Panc1 (cell line): Measurements from ENCODE around the gene TTC16.

ENCODE experiments used
- CTCF ChIP-seq: fragments of 450-650 bp; IDR thresholded peaks from 2 replicates; pipeline ENCODE4 v1.5.1; 2017; ENCODE audit warnings: mild to moderate bottlenecking
- POLR2AphosphoS5 ChIP-seq: IDR thresholded peaks from 2 replicates; pipeline ENCODE4 v1.6.1; 2012; ENCODE audit warnings: mild to moderate bottlenecking, low read depth, low read length, moderate library complexity
- REST ChIP-seq, 2 experiments: IDR thresholded peaks; 2 replicates each; pipeline ENCODE4 v1.6.1; 2011 to 2012; ENCODE audit warnings: low read depth in 2 of 2, control low read depth in 1 of 2, low read length in 1 of 2, mild to moderate bottlenecking in 1 of 2, moderate library complexity in 1 of 2; ENCODE audit not compliant: insufficient read depth in 1 of 2
- SIN3A ChIP-seq: IDR thresholded peaks from 2 replicates; pipeline ENCODE4 v1.6.1; 2012; ENCODE audit warnings: low read depth, mild to moderate bottlenecking, low read length, moderate library complexity, borderline replicate concordance; ENCODE audit not compliant: insufficient read depth
- TCF7L2 ChIP-seq: IDR thresholded peaks from 2 replicates; pipeline ENCODE4 v1.6.1; 2011; ENCODE audit warnings: mild to moderate bottlenecking, low read depth, low read length, inconsistent platforms

- TF ChIP-seq CTCF: no peak
- no peak for TF ChIP-seq POLR2AphosphoS5
- TF ChIP-seq REST (IDR thresholded peaks at IDR 0.05; ENCODE audit: insufficient read depth in 1 of 2, low read depth in 2 of 2, low read length in 1 of 2): no peak
- no peak for TF ChIP-seq SIN3A
- no peak for TF ChIP-seq TCF7L2
Observed at GRCh38 chr9:127779136-127779981, 63.5 kb downstream of the TTC16 start.
